ENCODE results near the gene PEAK1. TPM values are rescaled to one million over a fixed set of nuclear protein-coding genes. Genes with fewer than 3 reads are reported as not detected.
A peak's percentile ranks its signal among the peaks of the same experiment; 100 is the strongest.

PEAK1 gene
- total and polyA plus RNA-seq, 3 donors from 2014 or later: 33.2 to 130 (median 107) TPM

GRCh38 chr15:77111789-77112188 lies 308.1 kb downstream of the PEAK1 start:
- H3K36me3 ChIP-seq (ENCODE audit: low read depth, missing control alignments): no peaks in the 10 kb centered on the region
- peaks cover 13% of the 10 kb centered on the region for H3K4me1 ChIP-seq
- no peak for TF ChIP-seq CTCF (IDR thresholded peaks at IDR 0.05)
- no peak for TF ChIP-seq POLR2A (IDR thresholded peaks at IDR 0.05)
- no peak for DNase-seq
- intact Hi-C loops (cut with DNase I; ENCODE audit: low total_unique reads): loop anchor here (10.0 kb wide), 1 partner anchor 433 kb away; no protein-coding TSS in a partner anchor
- no peak overlapping the region for H3K4me3 ChIP-seq
- no peaks in the 10 kb centered on the region for H3K27me3 ChIP-seq
- 87 to 90% methylated on average over 3 of the region's 3 CpGs for WGBS, 2 donors
- no peak overlapping the region for H3K27ac ChIP-seq
- no peaks in the 10 kb centered on the region for H3K9me3 ChIP-seq

GRCh38 chr15:77107531-77108355 lies 312.2 kb downstream of the PEAK1 start:
- DNase-seq: peak; percentile 62
- intact Hi-C loops (cut with DNase I; ENCODE audit: low total_unique reads): no loop called here
- Histone ChIP-seq H3K36me3 (ENCODE audit: low read depth, missing control alignments) (no peaks in the 10 kb centered on the region), H3K4me3 (no peak overlapping the region), H3K9me3 (no peaks in the 10 kb centered on the region), H3K27ac (no peak overlapping the region), H3K4me1 (peaks cover 14% of the 10 kb centered on the region), H3K27me3 (no peaks in the 10 kb centered on the region)
- 61 to 71% methylated on average over 8 to 9 of the region's 9 CpGs for WGBS, 2 donors
- TF ChIP-seq CTCF (IDR thresholded peaks at IDR 0.05): peak; percentile 6 to 41 (median 14)
- TF ChIP-seq POLR2A (IDR thresholded peaks at IDR 0.05): no peak

GRCh38 chr15:77107068-77107467 lies 312.8 kb downstream of the PEAK1 start:
- 53 to 68% methylated on average over 2 of the region's 2 CpGs for WGBS, 2 donors
- Histone ChIP-seq H3K4me1 (peaks cover 14% of the 10 kb centered on the region), H3K4me3 (no peak overlapping the region), H3K27ac (peak overlapping the region in 1 of 2 donors; percentile 24), H3K36me3 (ENCODE audit: low read depth, missing control alignments) (no peaks in the 10 kb centered on the region), H3K9me3 (no peaks in the 10 kb centered on the region), H3K27me3 (no peaks in the 10 kb centered on the region)
- peak; percentile 57 for DNase-seq
- intact Hi-C loops (cut with DNase I; ENCODE audit: low total_unique reads): no loop called here
- TF ChIP-seq POLR2A (IDR thresholded peaks at IDR 0.05) (no peak), CTCF (IDR thresholded peaks at IDR 0.05) (no peak)

- intact Hi-C loops (cut with DNase I; ENCODE audit: low total_unique reads): no loop called here
- no peak for DNase-seq
- WGBS, 2 donors: 71 to 75% methylated on average over 3 of the region's 3 CpGs
Observed at GRCh38 chr15:77104155-77104554, 315.7 kb downstream of the PEAK1 start.

More at GRCh38 chr15:77104155-77104554, 315.7 kb downstream of the PEAK1 start:
- no peak overlapping the region for H3K4me3 ChIP-seq
- no peaks in the 10 kb centered on the region for H3K9me3 ChIP-seq
- no peaks in the 10 kb centered on the region for H3K27me3 ChIP-seq
- no peak for TF ChIP-seq POLR2A (IDR thresholded peaks at IDR 0.05)
- no peak for TF ChIP-seq CTCF (IDR thresholded peaks at IDR 0.05)
- no peak overlapping the region for H3K27ac ChIP-seq
- peaks cover 14% of the 10 kb centered on the region for H3K4me1 ChIP-seq
- no peaks in the 10 kb centered on the region for H3K36me3 ChIP-seq (ENCODE audit: low read depth, missing control alignments)
